Ovary (tissue), 9 donors: ENCODE measurements around the gene GNA12. TPM values are rescaled to one million over a fixed set of nuclear protein-coding genes. Genes with fewer than 3 reads are reported as not detected.
A peak's percentile ranks its signal among the peaks of the same experiment; 100 is the strongest.

Experiments
- DNase-seq, 5 donors: peaks; one replicate each; pipeline ENCODE4 v3.0.0-alpha.2; 2019 to 2020
- H3K27ac ChIP-seq, 2 donors: fragments of 200-600 bp; one replicate each; pipeline versions ENCODE4 v1.5.1 to v1.8.0; 2019 to 2022
- H3K27me3 ChIP-seq: fragments of 200-600 bp; one replicate; pipeline ENCODE4 v1.8.0; 2022
- H3K36me3 ChIP-seq: fragments of 200-600 bp; sonication (generic); one replicate; pipeline ENCODE4 v1.5.1; 2019
- H3K4me1 ChIP-seq: one replicate; pipeline ENCODE4 v1.8.1; 2013; ENCODE audit warnings: mild to moderate bottlenecking, moderate library complexity; ENCODE audit not compliant: insufficient read depth
- H3K4me3 ChIP-seq: fragments of 200-600 bp; sonication (generic); one replicate; pipeline ENCODE4 v1.5.1; 2017
- H3K9me3 ChIP-seq, 2 donors: fragments of 200-600 bp in 1 of 2; sonication (generic) in 1 of 2; one replicate each; pipeline versions ENCODE4 v1.5.1 to v1.8.1; 2013 to 2019; ENCODE audit warnings: mild to moderate bottlenecking in 1 of 2, moderate library complexity in 1 of 2
- CTCF ChIP-seq, 3 donors: fragments of 450-650 bp in 2 of 3; fragments of 200-600 bp in 1 of 3; IDR thresholded peaks; one replicate each; pipeline versions ENCODE4 v1.5.1 to v1.8.0; 2016 to 2022; ENCODE audit warnings: antibody characterized with exemption in 3 of 3, mild to moderate bottlenecking in 1 of 3
- EP300 ChIP-seq: sonication (generic); formaldehyde crosslinking; IDR thresholded peaks from one replicate; pipeline ENCODE4 v1.6.1; 2017; ENCODE audit warnings: antibody characterized with exemption
- POLR2A ChIP-seq: fragments of 450-650 bp; IDR thresholded peaks from one replicate; pipeline ENCODE4 v1.6.1; 2017; ENCODE audit warnings: antibody characterized with exemption, mild to moderate bottlenecking, moderate library complexity
- WGBS, 3 donors: extraction: QIAGEN DNeasy Blood & Tissue Kit in 1 of 3; methylation state at CpG; one replicate each; pipeline versions ENCODE4 v1.1.5 to v1.1.7; 2013 to 2017; 5-methylcytosine and 5-hydroxymethylcytosine counted together
- intact Hi-C, 4 donors: fragments of 100-400 bp; cut with DNase I; formaldehyde crosslinking; loops; one replicate each; pipeline versions ENCODE4 v1.11.0 to v1.15.1; 2022 to 2023
- polyA plus RNA-seq, 2 donors: library from polyadenylated mRNA; stranded (reverse); fragments of 200-250 nt in 1 of 2; fragments of 350-450 nt in 1 of 2; fragmentation: Illumina TruSeq in 1 of 2; extraction: RNeasy Lipid Tissue Mini Kit (QIAGEN cat#74804) in 1 of 2; gene quantifications; one replicate each; pipeline ENCODE4 v1.2.3, GENCODE V29; 2013 to 2014
- total RNA-seq, 7 donors: library from RNA; depleted of rRNA in 2 of 7; stranded (reverse); fragments of >200 nt in 2 of 7; fragmentation: NEBNext Ultra II Directional in 3 of 7; extraction: Animal tissue kit (Norgen Biotek cat#: 25700) in 3 of 7; gene quantifications; one replicate each; pipeline versions ENCODE4 v1.1.0 to v1.2.4, GENCODE V29; 2016 to 2023
- donor health status: DM: no; HTN: no; CAD: no; lungs with moderate emphysema.
- donor health status: DM: no; HTN: no; CAD: no.
- donor health status: Bipolar disorder and iron deficiency.
- donor health status: DM: yes; HTN: yes; CAD: no.
- donor health status: DM: no; HTN: no; CAD: no.
- donor health status: DM: yes; HTN: yes; CAD: no.

Gene GNA12
- total and polyA plus RNA-seq, 9 donors = 13.4 to 94.4 (median 65.5) TPM

GRCh38 chr7:2824678-2825461 is 19.2 kb downstream of the GNA12 start:
- Histone ChIP-seq H3K27ac (peak overlapping the region in 1 of 2 donors; percentile 72), H3K9me3 (no peaks in the 10 kb centered on the region), H3K27me3 (no peaks in the 10 kb centered on the region), H3K4me3 (no peak overlapping the region), H3K36me3 (no peaks in the 10 kb centered on the region), H3K4me1 (peaks cover 29% of the 10 kb centered on the region)
- WGBS, 3 donors = 55 to 64% (median 55%) methylated on average over 16 of the region's 16 CpGs
- TF ChIP-seq POLR2A = no peak
- no peak for TF ChIP-seq EP300
- TF ChIP-seq CTCF (IDR thresholded peaks at IDR 0.05) = no peak
- intact Hi-C loops = no loop called here
- no peak for DNase-seq

GRCh38 chr7:2824026-2824677 is 20.0 kb downstream of the GNA12 start:
- Histone ChIP-seq H3K27ac (peak overlapping the region; percentile 48 to 72), H3K36me3 (no peaks in the 10 kb centered on the region), H3K9me3 (no peaks in the 10 kb centered on the region), H3K4me3 (no peak overlapping the region), H3K27me3 (no peaks in the 10 kb centered on the region), H3K4me1 (peaks cover 29% of the 10 kb centered on the region)
- intact Hi-C loops = no loop called here
- WGBS, 3 donors = 76 to 86% (median 85%) methylated on average over 16 of the region's 16 CpGs
- DNase-seq = peak in 1 of 5 donors; percentile 23
- TF ChIP-seq CTCF (IDR thresholded peaks at IDR 0.05) (no peak), EP300 (no peak), POLR2A (no peak)

- intact Hi-C loops = no loop called here
- Histone ChIP-seq H3K9me3 (no peaks in the 10 kb centered on the region), H3K4me3 (no peak overlapping the region), H3K27ac (peak overlapping the region in 1 of 2 donors; percentile 55), H3K4me1 (peaks cover 35% of the 10 kb centered on the region), H3K36me3 (no peaks in the 10 kb centered on the region), H3K27me3 (no peaks in the 10 kb centered on the region)
- DNase-seq = peak in 1 of 5 donors; percentile 23
- WGBS, 3 donors = 24 to 40% (median 38%) methylated on average over 5 of the region's 5 CpGs
- TF ChIP-seq EP300 = no peak
- no peak for TF ChIP-seq CTCF (IDR thresholded peaks at IDR 0.05)
- TF ChIP-seq POLR2A = no peak
These were observed 21.0 kb downstream of the GNA12 start for GRCh38 chr7:2823130-2823529.

- peak in 1 of 5 donors; percentile 34 for DNase-seq
- Histone ChIP-seq H3K4me1 (peaks cover 40% of the 10 kb centered on the region), H3K27me3 (no peaks in the 10 kb centered on the region), H3K27ac (peak overlapping the region in 1 of 2 donors; percentile 55), H3K4me3 (no peak overlapping the region), H3K9me3 (no peaks in the 10 kb centered on the region), H3K36me3 (no peaks in the 10 kb centered on the region)
- WGBS, 3 donors = 72 to 84% (median 82%) methylated on average over 10 of the region's 10 CpGs
- intact Hi-C loops = no loop called here
- no peak for TF ChIP-seq EP300
- TF ChIP-seq CTCF (IDR thresholded peaks at IDR 0.05) = no peak
- no peak for TF ChIP-seq POLR2A
These were observed 22.1 kb downstream of the GNA12 start for GRCh38 chr7:2821842-2822507.
